Measurements from ENCODE around the gene KLHL5.

- no peak for TF ChIP-seq CTCF (IDR thresholded peaks at IDR 0.05)
- no peak for TF ChIP-seq REST (IDR thresholded peaks at IDR 0.05; ENCODE audit: insufficient read depth in 1 of 2, low read depth in 2 of 2, low read length in 1 of 2)
- no peak for TF ChIP-seq SIN3A (IDR thresholded peaks at IDR 0.05; ENCODE audit: borderline replicate concordance, insufficient read depth, low read depth, low read length)
Observed at GRCh38 chr4:39169426-39169825, 107.4 kb downstream of the KLHL5 start.

All from Panc1 (cell line).